Measurements from ENCODE around the gene TYW1.
"Not testable (repeated sequence)": the region's sequence is repeated elsewhere in the genome, so short reads cannot be mapped to it uniquely, and the experiment has no call there.

TYW1 gene

DNA sequence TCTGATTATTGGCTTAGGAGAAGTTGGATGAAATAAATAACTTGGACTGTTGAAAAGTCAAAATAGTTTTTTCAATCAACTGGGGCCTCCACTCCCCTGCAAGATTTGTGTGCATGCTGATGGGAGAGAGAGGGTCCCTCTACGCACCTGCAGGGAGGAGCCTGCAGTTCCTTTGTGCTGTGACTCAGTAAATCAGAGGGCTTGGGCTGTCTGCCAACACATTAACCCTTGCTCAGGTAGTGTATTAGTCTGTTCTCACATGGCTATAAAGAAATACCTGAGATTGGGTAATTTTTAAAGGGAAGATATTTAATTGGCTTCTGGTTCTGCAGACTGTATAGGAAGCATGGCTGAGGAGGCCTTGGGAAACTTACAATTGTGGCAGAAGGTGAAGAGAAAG, 261.1 kb downstream of the TYW1 start:
- not testable (repeated sequence) for DNase-seq

DNA sequence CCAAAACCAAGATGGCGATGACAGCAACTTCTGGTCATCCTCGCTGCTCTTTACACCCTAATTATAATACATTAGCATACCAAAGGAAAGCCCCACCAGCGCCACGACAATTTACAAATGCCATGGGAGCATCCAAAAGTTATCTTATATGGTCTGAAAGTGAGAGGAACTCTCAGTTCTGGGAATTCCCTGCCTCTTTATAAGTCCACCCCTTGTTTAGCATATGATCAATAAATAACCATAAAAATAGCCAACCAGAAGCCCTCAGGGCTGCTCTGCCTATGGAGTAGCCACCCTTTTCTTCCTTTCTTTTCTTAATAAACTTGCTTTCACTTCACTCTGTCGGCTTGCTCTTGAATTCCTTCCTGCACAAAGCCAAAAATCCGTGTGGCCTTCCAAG, 262.7 kb downstream of the TYW1 start:
- not testable (repeated sequence) for DNase-seq

DNA sequence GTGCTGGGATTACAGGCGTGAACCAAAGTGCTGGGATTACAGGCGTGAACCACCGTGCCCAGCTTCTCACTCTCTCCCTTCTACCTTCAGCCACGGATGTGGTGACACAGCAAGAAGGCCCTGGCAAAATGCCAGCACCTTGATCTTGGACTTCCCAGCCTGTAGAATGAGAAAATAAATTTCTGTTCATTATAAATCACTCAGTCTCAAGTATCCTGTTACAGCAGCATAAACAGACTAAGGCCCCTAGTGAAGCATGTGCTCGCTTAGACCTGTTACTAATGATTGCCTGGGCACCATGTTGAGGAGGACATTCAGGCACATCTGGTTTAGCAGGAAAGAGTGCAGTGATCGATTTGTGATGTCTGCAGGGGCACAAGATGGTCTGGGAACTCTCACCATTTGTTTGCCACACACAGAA, 263.5 kb downstream of the TYW1 start:
- DNase-seq = not testable (repeated sequence)

DNA sequence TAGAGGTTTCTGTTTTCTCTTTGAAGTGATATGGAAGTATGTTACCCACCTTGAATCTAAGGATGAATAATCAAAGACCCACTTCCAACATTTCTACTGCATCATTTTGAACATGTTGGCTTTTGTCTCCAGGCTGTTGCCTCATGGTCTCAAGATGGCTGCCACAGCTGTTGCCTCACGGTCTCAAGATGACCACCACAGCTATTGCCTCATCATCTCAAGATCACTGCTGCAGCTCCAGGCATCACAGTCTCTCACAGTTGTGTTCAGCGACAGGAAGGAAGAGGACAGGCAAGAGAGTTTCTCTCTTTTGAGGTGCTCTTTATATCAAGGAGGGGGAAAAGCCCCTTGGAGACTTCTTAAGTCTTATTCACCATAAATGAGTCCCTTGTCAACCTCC, 267.4 kb downstream of the TYW1 start:
- DNase-seq = not testable (repeated sequence)

DNA sequence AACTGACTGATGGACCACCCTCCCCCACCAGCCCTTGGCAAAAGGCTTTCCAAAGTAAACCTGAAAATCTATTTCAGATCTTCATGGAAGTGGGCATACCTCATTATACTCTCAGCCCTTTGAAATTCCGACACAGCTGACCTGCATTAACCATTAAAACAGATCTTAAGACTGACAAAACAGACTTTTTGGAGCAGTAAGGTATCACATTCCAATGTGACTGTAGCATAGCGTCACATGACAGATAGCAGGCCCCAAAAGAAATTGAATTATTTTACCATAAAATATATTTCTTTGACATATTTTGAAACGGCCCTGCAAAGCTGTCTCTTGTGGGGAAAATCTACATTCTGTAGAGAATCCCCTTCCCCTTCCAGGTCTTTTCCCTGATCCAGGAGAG, 269.4 kb downstream of the TYW1 start:
- DNase-seq = not testable (repeated sequence)

DNA sequence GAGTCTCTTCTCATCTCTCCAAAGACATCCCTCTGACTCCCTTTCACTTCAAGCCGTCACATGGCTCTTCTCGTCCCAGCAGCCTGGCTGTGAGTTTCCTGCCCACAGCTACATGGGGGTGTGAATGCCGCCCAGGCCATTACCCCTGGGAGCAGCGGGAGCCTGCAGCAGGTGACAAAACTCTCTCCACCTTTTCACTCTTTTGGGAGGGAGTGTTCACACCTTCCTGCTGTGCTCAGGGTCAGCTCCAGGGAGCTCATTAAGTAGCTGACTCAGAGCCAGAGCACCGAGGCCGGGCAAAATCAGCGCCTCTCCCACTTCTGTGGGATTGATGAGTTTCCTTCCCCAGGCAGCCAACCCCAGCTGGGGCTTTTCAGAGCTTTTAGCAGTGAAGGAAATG, 271.3 kb downstream of the TYW1 start:
- no peak for DNase-seq

DNA sequence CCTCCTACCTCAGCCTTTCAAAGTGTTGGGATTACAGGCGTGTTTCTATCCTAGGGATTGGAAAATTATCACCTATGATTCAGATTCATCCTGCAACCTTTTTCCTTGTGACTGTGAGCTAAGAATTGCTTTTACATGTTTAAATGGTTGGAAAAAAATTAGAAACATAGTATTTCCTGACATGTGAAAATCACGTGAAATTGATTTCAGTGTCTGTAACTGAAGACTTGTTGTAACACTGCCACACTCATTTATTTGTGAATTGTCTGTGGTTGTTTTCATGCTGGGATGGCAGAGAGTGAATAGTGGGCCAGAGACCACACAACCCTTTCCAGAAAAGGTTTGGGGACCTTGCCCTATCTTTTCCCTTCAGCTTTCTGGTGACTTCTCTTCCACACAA, 273.3 kb downstream of the TYW1 start:
- DNase-seq = not testable (repeated sequence)
